GM12891 (cell line): ENCODE results near the gene SCN8A.

ENCODE experiments used
- POLR2A ChIP-seq: IDR thresholded peaks from 2 replicates; pipeline ENCODE4 v1.6.1; 2011; ENCODE audit warnings: low read depth, low read length, control low read depth
- POLR2AphosphoS5 ChIP-seq: IDR thresholded peaks from 2 replicates; pipeline ENCODE4 v1.6.1; 2011; ENCODE audit warnings: low read depth, low read length, control low read depth
- POU2F2 ChIP-seq: IDR thresholded peaks from 2 replicates; pipeline ENCODE4 v1.6.1; 2011; ENCODE audit warnings: low read depth, mild to moderate bottlenecking, control low read depth, low read length, moderate library complexity
- SPI1 ChIP-seq: IDR thresholded peaks from 2 replicates; pipeline ENCODE4 v1.6.1; 2011; ENCODE audit warnings: low read depth, low read length, control low read depth
- TAF1 ChIP-seq: IDR thresholded peaks from 2 replicates; pipeline ENCODE4 v1.6.1; 2011; ENCODE audit warnings: low read depth, low read length, control low read depth

- TF ChIP-seq POLR2AphosphoS5 (no peak), TAF1 (no peak), POLR2A (no peak), SPI1 (no peak), POU2F2 (no peak)
These were observed 197.8 kb downstream of the SCN8A start for GRCh38 chr12:51788876-51789275.
